GM10248 (cell line): ENCODE data around the gene RETREG2.

ENCODE experiments used
- CTCF ChIA-PET: fragments of 300-600 bp; sonication (Branson Sonifier 250); formaldehyde crosslinking; extraction: SDS; loops from one replicate; lab custom pipeline; 2021; ENCODE audit warnings: antibody characterized with exemption; lab: Yijun Ruan, JAX
- POLR2A ChIA-PET: fragments of 350-650 bp; sonication (Branson Sonifier 250); formaldehyde crosslinking; extraction: SDS; loops from one replicate; lab custom pipeline; 2020; ENCODE audit warnings: antibody characterized with exemption; lab: Yijun Ruan, JAX
- DNase-seq: peaks from one replicate; pipeline ENCODE4 v3.0.0; 2012; ENCODE audit errors: extremely low spot score
- CTCF ChIP-seq: IDR thresholded peaks from 2 replicates; pipeline ENCODE4 v1.5.1; 2012; ENCODE audit warnings: mild to moderate bottlenecking, low read depth; ENCODE audit errors: extremely low read depth, missing control alignments, control extremely low read depth

RETREG2 gene

GRCh38 chr2:219206328-219207133 lies 28.5 kb downstream of the RETREG2 start, which contains the start of gene ZFAND2B:
Gene ZFAND2B, plus strand, starts transcription at chr2:219206782. Its CDS starts 206 bp downstream, at chr2:219206988.
- peak; percentile 99 for DNase-seq
- ChIA-PET POLR2A (interaction anchor here (1.0 to 3.1 kb wide), 5 partner anchors 10 to 47 kb away, joined by 3 to 16 read pairs (median 4); partner anchors contain the start of genes ANKZF1, ATG9A, CNPPD1 and TUBA4A), CTCF (interaction anchor here (0.7 to 2.4 kb wide), 18 partner anchors 10 to 227 kb away, joined by 3 to 8 read pairs (median 4); partner anchors contain the start of gene NHEJ1)
- no peak for TF ChIP-seq CTCF

GRCh38 chr2:219207134-219207883 lies 29.2 kb downstream of the RETREG2 start:
- ChIA-PET POLR2A (interaction anchor here (1.0 to 3.1 kb wide), 3 partner anchors 9 to 47 kb away, joined by 3 to 16 read pairs (median 12); partner anchors contain the start of genes CNPPD1, TUBA4A and TUBA4B), CTCF (interaction anchor here (1.2 to 2.4 kb wide), 6 partner anchors 13 to 149 kb away, joined by 4 to 10 read pairs (median 6); partner anchors contain the start of gene NHEJ1)
- DNase-seq, result no peak

GRCh38 chr2:219207884-219208740 lies 30.0 kb downstream of the RETREG2 start:
- POLR2A ChIA-PET, result interaction anchor here (1.0 to 3.1 kb wide), 2 partner anchors 8 to 46 kb away, joined by 3 to 16 read pairs; partner anchors contain the start of genes TUBA4A and TUBA4B

More at GRCh38 chr2:219207134-219207883, 29.2 kb downstream of the RETREG2 start:
- no peak for TF ChIP-seq CTCF

GRCh38 chr2:219209236-219210195 lies 31.4 kb downstream of the RETREG2 start:
- CTCF ChIA-PET, result interaction anchor here (1.2 to 1.9 kb wide), 2 partner anchors 27 to 86 kb away, joined by 3 to 10 read pairs; no protein-coding TSS in a partner anchor
- no peak for DNase-seq
- POLR2A ChIA-PET, result interaction anchor here (0.7 kb wide), 1 partner anchor 8 kb away, joined by 3 read pairs; no protein-coding TSS in a partner anchor

More at GRCh38 chr2:219207884-219208740, 30.0 kb downstream of the RETREG2 start:
- CTCF ChIA-PET, result interaction anchor here (1.2 to 1.9 kb wide), 3 partner anchors 48 to 150 kb away, joined by 4 to 10 read pairs (median 6); partner anchors contain the start of gene NHEJ1
- DNase-seq, result no peak
- no peak for TF ChIP-seq CTCF

More at GRCh38 chr2:219209236-219210195, 31.4 kb downstream of the RETREG2 start:
- TF ChIP-seq CTCF, result no peak
